ENCODE data around the gene CNN3.

The CNN3 gene

DNA sequence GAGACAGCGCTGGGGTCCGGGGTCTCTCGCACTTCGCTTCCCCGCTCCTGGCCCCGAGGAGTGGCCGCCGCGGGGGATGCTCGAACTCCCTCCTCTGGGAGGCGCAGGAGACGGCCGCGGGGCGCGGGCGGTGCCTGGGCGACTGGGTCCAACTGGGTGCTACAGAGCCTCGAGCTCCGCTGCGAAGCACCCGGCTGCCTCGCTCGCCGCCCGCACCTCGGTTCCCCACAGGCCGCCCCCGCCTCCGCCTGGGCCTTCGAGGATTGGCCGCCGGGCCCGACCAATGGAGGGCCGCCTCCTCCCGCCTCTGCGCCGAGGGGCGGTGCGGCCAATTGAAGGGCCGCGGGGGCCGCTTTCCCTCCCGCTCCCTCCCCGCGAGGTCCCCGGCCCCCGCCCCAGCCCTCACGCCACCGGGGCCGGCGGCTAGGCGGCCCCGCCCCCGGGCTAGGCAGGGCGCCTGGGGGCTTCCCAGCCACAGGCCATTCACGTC is at the start of gene CNN3:
Gene CNN3, minus strand, starts transcription at position 196 of the 490 bp plus-strand sequence. CDS start 216 bp downstream, outside the sequence.
- Mint-ChIP-seq H3K4me3 (peak within 1 kb of the TSS; percentile 73), H3K9me3 (no peaks in the 10 kb centered on the region), H3K27ac (ENCODE audit: low read depth) (no peak within 1 kb of the TSS), H3K36me3 (ENCODE audit: insufficient read depth) (no peaks in the 10 kb centered on the region), H3K27me3 (peaks cover 76% of the 10 kb centered on the region), H3K4me1 (peaks cover 14% of the 10 kb centered on the region)
- ATAC-seq (replicated peaks; ENCODE audit: extremely low read depth, poor library complexity, severe bottlenecking) (peak; percentile 66), DNase-seq (ENCODE audit: low spot score in 2 of 2) (no peak)

DNA sequence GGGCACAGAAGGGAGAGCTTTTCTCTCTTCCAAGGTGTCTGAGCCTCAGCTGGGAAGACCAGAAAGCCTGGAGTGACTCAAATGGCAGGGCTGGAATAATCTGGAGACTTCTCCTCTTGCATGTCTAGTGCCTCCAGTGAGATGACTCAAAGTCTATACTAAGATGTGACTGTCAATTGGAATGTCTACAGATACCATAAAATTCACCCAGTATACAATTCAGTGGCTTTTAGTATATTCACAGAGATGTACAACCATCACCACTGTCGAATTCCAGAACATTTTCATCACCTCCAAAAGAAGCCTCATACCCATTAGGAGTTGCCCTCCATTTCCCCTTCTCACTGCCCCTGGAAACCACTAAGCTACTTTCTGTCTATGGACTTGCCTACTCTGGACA is 47.9 kb upstream of the CNN3 start:
- Mint-ChIP-seq H3K9me3 (no peaks in the 10 kb centered on the region), H3K27me3 (no peaks in the 10 kb centered on the region), H3K4me1 (no peaks in the 10 kb centered on the region), H3K36me3 (ENCODE audit: insufficient read depth) (peaks cover 2% of the 10 kb centered on the region), H3K27ac (ENCODE audit: low read depth) (no peak overlapping the region), H3K4me3 (no peak overlapping the region)
- DNase-seq (ENCODE audit: low spot score in 2 of 2) = no peak
- no peak for ATAC-seq (replicated peaks; ENCODE audit: extremely low read depth, poor library complexity, severe bottlenecking)

DNA sequence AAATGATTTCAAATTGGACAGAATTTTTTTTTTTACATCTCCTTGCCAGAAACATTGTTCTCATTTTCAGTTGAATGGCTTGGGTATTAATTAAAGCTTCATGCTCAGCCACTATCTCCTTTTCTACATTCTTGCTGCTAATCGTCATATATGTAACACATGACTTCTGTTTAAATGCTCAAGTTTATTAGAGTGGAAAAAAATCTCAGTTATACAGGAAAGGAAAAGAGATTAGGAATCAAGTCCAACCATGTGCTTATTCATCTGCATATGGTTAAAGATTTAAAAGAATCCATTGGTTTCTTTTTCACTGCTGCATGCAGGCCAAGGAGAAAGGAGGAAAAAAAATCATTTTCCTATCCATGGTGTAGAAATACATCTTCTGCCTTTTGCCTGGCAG is 47.3 kb upstream of the CNN3 start:
- H3K27ac Mint-ChIP-seq (ENCODE audit: low read depth) = no peak overlapping the region
- H3K4me1 Mint-ChIP-seq = no peaks in the 10 kb centered on the region
- no peaks in the 10 kb centered on the region for H3K27me3 Mint-ChIP-seq
- DNase-seq (ENCODE audit: low spot score in 2 of 2) (no peak), ATAC-seq (replicated peaks; ENCODE audit: extremely low read depth, poor library complexity, severe bottlenecking) (no peak)
- no peaks in the 10 kb centered on the region for H3K9me3 Mint-ChIP-seq
- no peak overlapping the region for H3K4me3 Mint-ChIP-seq
- H3K36me3 Mint-ChIP-seq (ENCODE audit: insufficient read depth) = peaks cover 2% of the 10 kb centered on the region

DNA sequence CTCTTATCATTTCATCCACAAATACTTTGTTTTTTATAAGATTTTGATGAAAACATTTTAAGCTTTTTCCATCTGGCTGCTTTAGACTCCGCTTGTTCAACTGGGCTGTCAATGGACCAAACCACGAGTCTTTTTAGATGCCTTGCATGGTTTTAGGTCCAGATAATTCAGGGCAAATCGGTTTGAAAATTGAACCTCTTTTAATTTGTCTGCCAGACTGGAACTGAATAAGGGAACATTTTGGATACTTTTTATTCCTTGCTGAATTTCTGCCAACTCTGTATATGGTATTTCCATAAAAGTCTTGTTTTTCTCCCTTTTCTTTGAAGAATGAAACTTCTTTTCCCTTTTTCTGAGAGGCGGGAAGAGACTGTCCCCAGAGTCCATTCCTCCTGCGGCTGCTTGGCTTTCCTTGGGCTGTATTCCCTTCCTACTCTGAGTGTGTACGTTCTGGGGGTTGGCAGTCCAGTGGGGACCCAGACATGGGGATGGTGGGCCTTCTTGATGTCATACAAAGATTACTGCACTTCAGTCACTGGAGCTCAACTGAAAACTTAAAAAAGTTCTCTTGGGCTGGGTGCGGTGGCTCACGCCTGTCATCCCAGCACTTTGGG is 46.5 kb upstream of the CNN3 start:
- H3K27ac Mint-ChIP-seq (ENCODE audit: low read depth) = no peak overlapping the region

DNA sequence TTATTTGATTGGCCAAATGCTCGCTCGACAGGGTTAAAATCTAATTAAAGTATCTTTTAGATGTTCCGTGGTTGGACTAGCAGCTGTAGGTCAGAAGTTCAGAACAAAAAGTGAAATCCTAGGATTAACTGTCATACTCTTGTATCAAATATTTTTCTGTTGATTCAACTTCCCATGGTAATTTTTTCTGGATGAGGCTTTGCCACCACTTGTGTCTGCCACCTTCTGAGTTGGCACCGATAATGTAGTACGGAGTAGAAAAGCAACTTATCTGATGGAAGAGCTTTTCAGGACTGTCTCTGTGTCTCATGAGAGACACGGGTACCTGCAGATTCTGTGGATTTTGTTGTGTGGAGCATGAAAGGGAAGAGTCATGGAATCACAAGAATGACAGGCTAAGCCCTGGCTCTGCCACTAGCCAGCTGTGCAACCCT is 44.6 kb upstream of the CNN3 start:
- Mint-ChIP-seq H3K36me3 (ENCODE audit: insufficient read depth) (no peaks in the 10 kb centered on the region), H3K27me3 (no peaks in the 10 kb centered on the region), H3K4me3 (no peak overlapping the region), H3K4me1 (no peaks in the 10 kb centered on the region), H3K27ac (ENCODE audit: low read depth) (no peak overlapping the region), H3K9me3 (no peaks in the 10 kb centered on the region)
- no peak for ATAC-seq (replicated peaks; ENCODE audit: extremely low read depth, poor library complexity, severe bottlenecking)
- no peak for DNase-seq (ENCODE audit: low spot score in 2 of 2)

More for the DNA sequence above, 46.5 kb upstream of the CNN3 start:
- Mint-ChIP-seq H3K4me3 (no peak overlapping the region), H3K9me3 (no peaks in the 10 kb centered on the region), H3K27me3 (no peaks in the 10 kb centered on the region), H3K4me1 (no peaks in the 10 kb centered on the region), H3K36me3 (ENCODE audit: insufficient read depth) (no peaks in the 10 kb centered on the region)
- ATAC-seq (replicated peaks; ENCODE audit: extremely low read depth, poor library complexity, severe bottlenecking) (no peak), DNase-seq (ENCODE audit: low spot score in 2 of 2) (no peak)

DNA sequence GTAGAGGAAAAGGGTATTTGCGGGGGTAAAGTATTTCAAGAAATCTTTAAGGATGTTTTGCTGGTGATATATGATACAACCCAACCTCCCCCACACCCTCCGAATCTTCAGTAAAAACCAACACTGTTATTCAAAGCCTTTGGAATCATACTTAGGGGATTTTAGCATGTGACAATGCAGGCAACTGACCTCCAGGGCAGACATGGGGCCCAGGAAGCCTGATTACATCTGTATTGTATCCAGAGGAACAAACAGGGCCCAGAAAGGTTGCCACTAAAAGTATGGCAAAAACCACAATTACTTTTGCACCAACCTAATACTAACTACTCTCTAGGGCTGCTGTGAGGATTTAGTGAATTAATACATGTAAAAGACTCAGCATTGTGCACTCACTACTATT is 43.9 kb upstream of the CNN3 start:
- Mint-ChIP-seq H3K27ac (ENCODE audit: low read depth) (no peak overlapping the region), H3K9me3 (no peaks in the 10 kb centered on the region), H3K4me3 (no peak overlapping the region), H3K36me3 (ENCODE audit: insufficient read depth) (no peaks in the 10 kb centered on the region), H3K27me3 (no peaks in the 10 kb centered on the region), H3K4me1 (no peaks in the 10 kb centered on the region)
- DNase-seq (ENCODE audit: low spot score in 2 of 2) = no peak
- no peak for ATAC-seq (replicated peaks; ENCODE audit: extremely low read depth, poor library complexity, severe bottlenecking)

DNA sequence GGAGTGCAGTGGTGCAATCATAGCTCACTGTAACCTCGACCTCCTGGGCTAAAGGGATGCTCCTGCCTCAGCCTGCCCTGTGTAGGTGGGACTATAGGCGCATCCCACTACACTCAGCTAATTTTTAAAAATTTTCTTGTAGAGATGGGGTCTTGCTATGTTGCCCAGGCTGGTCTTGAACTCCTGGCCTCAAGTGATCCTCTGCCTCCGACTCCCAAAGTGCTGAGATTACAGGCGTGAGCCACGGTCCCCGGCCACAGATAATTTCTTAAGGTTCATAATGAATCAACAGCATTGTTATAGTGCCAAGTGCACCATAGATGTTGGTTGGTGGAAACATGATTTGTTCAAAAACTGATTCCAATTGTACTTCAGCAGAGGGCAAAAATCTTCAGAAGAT is 42.2 kb upstream of the CNN3 start:
- H3K36me3 Mint-ChIP-seq (ENCODE audit: insufficient read depth) = no peaks in the 10 kb centered on the region
- DNase-seq (ENCODE audit: low spot score in 2 of 2) = no peak

DNA sequence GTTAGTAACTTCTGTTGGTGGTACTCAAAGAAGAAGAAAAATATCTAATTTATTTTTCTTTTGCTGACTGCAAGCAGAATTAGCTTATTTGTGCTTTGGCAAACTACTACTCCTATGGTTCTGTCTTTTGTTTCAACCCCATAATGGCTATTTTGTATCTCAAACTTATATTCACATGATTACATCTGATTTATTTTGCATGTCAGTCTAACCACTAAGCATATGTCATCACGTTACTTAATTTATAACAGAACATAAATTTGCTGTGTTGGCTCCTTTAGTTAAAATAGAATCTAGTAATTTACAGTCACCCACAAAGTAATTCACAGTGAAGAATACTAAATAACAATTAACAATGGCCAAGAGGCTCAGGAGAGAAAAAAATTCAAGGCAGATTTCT is 39.1 kb upstream of the CNN3 start:
- H3K36me3 Mint-ChIP-seq (ENCODE audit: insufficient read depth) = no peaks in the 10 kb centered on the region
- ATAC-seq (replicated peaks; ENCODE audit: extremely low read depth, poor library complexity, severe bottlenecking) = no peak
- H3K9me3 Mint-ChIP-seq = no peaks in the 10 kb centered on the region
- DNase-seq (ENCODE audit: low spot score in 2 of 2) = no peak
- no peak overlapping the region for H3K4me3 Mint-ChIP-seq
- H3K4me1 Mint-ChIP-seq = peaks cover 6% of the 10 kb centered on the region
- H3K27ac Mint-ChIP-seq (ENCODE audit: low read depth) = no peak overlapping the region
- no peaks in the 10 kb centered on the region for H3K27me3 Mint-ChIP-seq

More for the DNA sequence above, 42.2 kb upstream of the CNN3 start:
- Mint-ChIP-seq H3K9me3 (no peaks in the 10 kb centered on the region), H3K4me1 (no peaks in the 10 kb centered on the region), H3K27ac (ENCODE audit: low read depth) (no peak overlapping the region), H3K4me3 (no peak overlapping the region), H3K27me3 (no peaks in the 10 kb centered on the region)
- ATAC-seq (replicated peaks; ENCODE audit: extremely low read depth, poor library complexity, severe bottlenecking) = no peak

DNA sequence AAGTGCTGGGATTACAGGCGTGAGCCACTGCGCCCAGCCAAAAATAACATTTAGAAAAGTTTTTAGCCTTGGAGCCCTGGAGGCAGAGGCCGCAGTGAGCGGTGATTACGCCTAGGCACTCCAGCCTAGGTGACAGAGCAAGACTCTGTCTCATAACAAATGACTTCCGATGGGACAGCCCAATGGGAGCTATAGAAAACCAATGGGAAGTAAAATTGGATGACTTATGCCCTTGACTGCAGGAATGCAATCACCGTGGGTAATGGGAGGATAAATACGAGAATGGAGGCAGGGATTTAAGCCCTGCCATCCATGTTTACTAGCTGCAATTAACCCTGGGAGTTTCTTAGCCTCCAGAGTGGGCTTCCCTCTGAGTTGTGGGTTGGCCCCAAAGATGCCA is 37.0 kb upstream of the CNN3 start:
- no peaks in the 10 kb centered on the region for H3K9me3 Mint-ChIP-seq
- H3K36me3 Mint-ChIP-seq (ENCODE audit: insufficient read depth) = no peaks in the 10 kb centered on the region
- no peak overlapping the region for H3K27ac Mint-ChIP-seq (ENCODE audit: low read depth)
- peaks cover 6% of the 10 kb centered on the region for H3K4me1 Mint-ChIP-seq
- H3K4me3 Mint-ChIP-seq = no peak overlapping the region
- no peaks in the 10 kb centered on the region for H3K27me3 Mint-ChIP-seq
- ATAC-seq (replicated peaks; ENCODE audit: extremely low read depth, poor library complexity, severe bottlenecking) (no peak), DNase-seq (ENCODE audit: low spot score in 2 of 2) (no peak)

DNA sequence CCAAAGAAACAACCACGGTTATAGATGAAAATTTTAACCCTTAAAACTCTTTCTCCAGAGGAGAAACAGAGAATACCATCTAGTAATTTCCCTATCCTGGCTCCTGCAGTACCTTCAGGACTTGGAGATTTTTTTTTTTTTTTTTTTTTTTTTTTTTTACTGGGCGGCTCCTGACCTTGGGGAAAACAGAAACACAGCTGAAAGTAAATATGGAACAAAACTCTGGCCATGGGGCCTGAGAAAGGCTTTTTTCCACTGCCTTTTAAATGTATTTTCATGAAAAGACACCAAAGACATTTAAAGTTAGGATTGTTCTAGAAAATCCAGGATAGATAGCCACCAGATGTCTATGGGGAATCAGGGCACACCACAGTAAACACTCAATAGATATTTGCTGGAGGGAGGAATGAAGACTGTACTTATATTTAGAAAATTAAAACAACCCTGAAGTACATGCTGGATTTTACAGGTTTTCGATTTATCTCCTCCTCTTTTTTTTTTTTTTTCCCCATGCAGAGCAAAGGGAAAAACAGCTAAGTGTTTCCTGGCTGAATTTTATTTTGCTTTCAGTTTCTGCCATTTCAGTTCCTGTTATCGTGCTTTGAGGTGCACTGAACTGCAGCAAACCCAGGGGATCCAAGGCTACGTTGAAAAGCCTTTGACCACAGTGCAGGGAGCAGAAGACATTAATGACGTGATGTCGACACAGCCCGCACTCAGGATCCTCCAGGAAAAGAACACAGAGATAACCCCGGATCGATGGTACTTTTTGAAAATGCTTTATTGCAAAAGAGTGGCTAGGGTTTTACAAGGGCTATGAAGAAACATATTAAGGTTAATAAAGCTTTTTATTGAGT is 35.7 kb upstream of the CNN3 start:
- no peak for DNase-seq (ENCODE audit: low spot score in 2 of 2)

DNA sequence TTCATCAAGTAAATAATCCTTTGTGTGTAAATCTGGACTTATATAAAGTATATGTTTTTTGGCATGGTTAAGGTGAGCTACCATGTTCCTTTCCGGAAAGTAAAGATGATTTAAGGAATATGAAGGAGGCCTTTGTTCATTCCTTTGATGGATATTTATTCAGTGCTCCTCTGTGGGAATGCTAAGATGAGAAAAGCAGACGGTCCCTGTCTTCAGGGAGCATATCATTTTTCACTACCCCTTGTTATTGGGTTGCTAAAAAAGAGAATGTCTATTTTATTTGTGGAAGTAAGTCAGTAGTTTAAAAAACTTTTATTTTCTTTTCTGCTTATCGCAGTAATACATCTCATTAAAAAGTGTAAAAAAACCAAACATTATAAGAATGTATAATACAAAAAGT is 35.1 kb upstream of the CNN3 start:
- no peaks in the 10 kb centered on the region for H3K36me3 Mint-ChIP-seq (ENCODE audit: insufficient read depth)
- H3K27me3 Mint-ChIP-seq = no peaks in the 10 kb centered on the region
- peak overlapping the region; percentile 78 for H3K27ac Mint-ChIP-seq (ENCODE audit: low read depth)
- ATAC-seq (replicated peaks; ENCODE audit: extremely low read depth, poor library complexity, severe bottlenecking) = no peak
- no peak for DNase-seq (ENCODE audit: low spot score in 2 of 2)
- H3K9me3 Mint-ChIP-seq = no peaks in the 10 kb centered on the region
- peak overlapping the region; percentile 81 for H3K4me3 Mint-ChIP-seq
- peaks cover 6% of the 10 kb centered on the region for H3K4me1 Mint-ChIP-seq

More for the DNA sequence above, 35.7 kb upstream of the CNN3 start:
- Mint-ChIP-seq H3K36me3 (ENCODE audit: insufficient read depth) (no peaks in the 10 kb centered on the region), H3K9me3 (no peaks in the 10 kb centered on the region), H3K27me3 (no peaks in the 10 kb centered on the region), H3K4me3 (peak overlapping the region; percentile 81), H3K4me1 (peaks cover 6% of the 10 kb centered on the region), H3K27ac (ENCODE audit: low read depth) (peak overlapping the region; percentile 78)
- ATAC-seq (replicated peaks; ENCODE audit: extremely low read depth, poor library complexity, severe bottlenecking) = peak; percentile 28

DNA sequence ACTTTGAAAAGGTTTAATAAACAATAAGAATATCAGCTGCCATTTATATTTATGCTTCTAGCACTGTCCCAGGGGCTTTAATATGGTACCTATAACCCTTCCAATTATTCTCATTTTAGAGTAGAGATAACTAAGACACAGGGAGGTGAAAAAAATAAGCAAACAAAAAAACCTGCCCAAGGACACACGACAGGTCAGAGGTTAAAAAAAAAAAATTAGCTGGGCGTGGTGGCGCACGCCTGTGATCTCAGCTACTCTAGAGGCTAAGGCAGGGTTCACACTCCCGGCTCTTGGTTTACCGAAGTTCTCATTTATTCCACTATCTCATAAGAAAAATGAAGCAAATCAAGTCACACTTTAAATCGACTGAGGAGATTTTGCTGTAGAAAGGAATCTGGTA is 34.7 kb upstream of the CNN3 start:
- Mint-ChIP-seq H3K27me3 (no peaks in the 10 kb centered on the region), H3K9me3 (no peaks in the 10 kb centered on the region), H3K27ac (ENCODE audit: low read depth) (no peak overlapping the region), H3K4me3 (peak overlapping the region; percentile 81), H3K36me3 (ENCODE audit: insufficient read depth) (no peaks in the 10 kb centered on the region), H3K4me1 (peaks cover 6% of the 10 kb centered on the region)
- DNase-seq (ENCODE audit: low spot score in 2 of 2) = no peak
- no peak for ATAC-seq (replicated peaks; ENCODE audit: extremely low read depth, poor library complexity, severe bottlenecking)

DNA sequence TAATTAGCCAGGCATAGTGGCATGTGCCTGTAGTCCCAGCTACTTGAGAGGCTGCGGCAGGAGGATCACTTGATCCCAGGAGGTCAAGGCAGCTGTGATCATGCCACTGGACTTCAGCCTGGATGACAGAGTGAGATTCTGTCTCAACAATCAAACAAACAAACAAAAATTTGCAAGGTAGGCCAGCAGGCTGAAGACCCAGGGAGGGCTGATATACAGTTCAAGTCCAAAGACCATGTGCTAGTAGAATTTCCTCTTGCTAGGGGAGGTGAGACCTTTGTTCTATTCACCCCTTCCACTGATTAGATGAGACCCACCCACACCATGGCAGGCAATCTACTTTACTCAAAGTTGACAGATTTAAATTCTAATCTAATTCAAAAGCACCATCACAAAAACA is 31.2 kb upstream of the CNN3 start:
- Mint-ChIP-seq H3K27me3 (no peaks in the 10 kb centered on the region), H3K4me3 (no peak overlapping the region), H3K27ac (ENCODE audit: low read depth) (no peak overlapping the region), H3K9me3 (no peaks in the 10 kb centered on the region), H3K4me1 (peaks cover 5% of the 10 kb centered on the region), H3K36me3 (ENCODE audit: insufficient read depth) (no peaks in the 10 kb centered on the region)
- ATAC-seq (replicated peaks; ENCODE audit: extremely low read depth, poor library complexity, severe bottlenecking) = no peak
- no peak for DNase-seq (ENCODE audit: low spot score in 2 of 2)

Data from central memory CD8-positive, alpha-beta T cell (primary cell).